Bone marrow (tissue), 2 donors: Measurements from ENCODE around the gene WHRN.

Source experiments
- DNase-seq, 2 donors: peaks; one replicate each; lab custom pipeline; 2025; lab: John Stamatoyannopoulos, UW

Gene WHRN

GRCh38 chr9:114471157-114471556 is 34.1 kb downstream of the WHRN start:
- no peak for DNase-seq

- no peak for DNase-seq
Observed at GRCh38 chr9:114470581-114470980, 34.7 kb downstream of the WHRN start.

- DNase-seq = no peak
Observed at GRCh38 chr9:114470121-114470520, 35.2 kb downstream of the WHRN start.

- DNase-seq = no peak
Observed at GRCh38 chr9:114469091-114469853, 36.0 kb downstream of the WHRN start.

- DNase-seq = no peak
Observed at GRCh38 chr9:114467910-114468309, 37.4 kb downstream of the WHRN start.

- no peak for DNase-seq
Observed at GRCh38 chr9:114467226-114467750, 38.0 kb downstream of the WHRN start.

- no peak for DNase-seq
Observed at GRCh38 chr9:114465906-114466900, 39.1 kb downstream of the WHRN start.

GRCh38 chr9:114465417-114465816 is 39.9 kb downstream of the WHRN start:
- DNase-seq = no peak

GRCh38 chr9:114464281-114465051 is 40.8 kb downstream of the WHRN start:
- no peak for DNase-seq

GRCh38 chr9:114462791-114463190 is 42.5 kb downstream of the WHRN start:
- DNase-seq = no peak

- no peak for DNase-seq
Observed at GRCh38 chr9:114461468-114461867, 43.8 kb downstream of the WHRN start.

GRCh38 chr9:114460513-114461199 is 44.6 kb downstream of the WHRN start:
- DNase-seq = no peak

- DNase-seq = no peak
Observed at GRCh38 chr9:114459464-114459863, 45.8 kb downstream of the WHRN start.

GRCh38 chr9:114456929-114457328 is 48.3 kb downstream of the WHRN start:
- DNase-seq = no peak

- no peak for DNase-seq
Observed at GRCh38 chr9:114454652-114455051, 50.6 kb downstream of the WHRN start.

- DNase-seq = no peak
Observed at GRCh38 chr9:114452219-114453165, 52.8 kb downstream of the WHRN start.

- no peak for DNase-seq
Observed at GRCh38 chr9:114451707-114452031, 53.6 kb downstream of the WHRN start.

- no peak for DNase-seq
Observed at GRCh38 chr9:114450833-114451706, 54.2 kb downstream of the WHRN start.

- no peak for DNase-seq
Observed at GRCh38 chr9:114450181-114450580, 55.1 kb downstream of the WHRN start.
